Lung (tissue), 12 donors: Measurements from ENCODE around the gene ARRDC3. TPM values are rescaled to one million over a fixed set of nuclear protein-coding genes. Genes with fewer than 3 reads are reported as not detected.
"Not testable (repeated sequence)": the region's sequence is repeated elsewhere in the genome, so short reads cannot be mapped to it uniquely, and the experiment has no call there.

Source experiments
- ATAC-seq: fragments of 200-7000 bp; cut with Tn5 transposase; one replicate; pipeline ENCODE4 v1.9.1; 2020; ENCODE audit warnings: moderate number of reproducible peaks; ENCODE audit not compliant: insufficient read depth, low FRiP score
- DNase-seq, 3 donors: peaks; one replicate each; pipeline ENCODE4 v3.0.0-alpha.2; 2013 to 2017
- H3K27ac ChIP-seq, 2 donors: one replicate each; pipeline ENCODE4 v1.5.1; 2013; ENCODE audit warnings: mild to moderate bottlenecking in 2 of 2, moderate library complexity in 2 of 2, control low read depth in 1 of 2, inconsistent platforms in 1 of 2, low read depth in 1 of 2, low read length in 1 of 2
- H3K27me3 ChIP-seq, 3 donors: one replicate each; pipeline ENCODE4 v1.5.1; 2013; ENCODE audit warnings: low read length in 2 of 3; ENCODE audit not compliant: control insufficient read depth in 3 of 3, insufficient read depth in 3 of 3
- H3K36me3 ChIP-seq, 4 donors: one replicate each; pipeline ENCODE4 v1.5.1; 2013; ENCODE audit warnings: low read length in 4 of 4, mild to moderate bottlenecking in 1 of 4, moderate library complexity in 1 of 4; ENCODE audit not compliant: control insufficient read depth in 4 of 4, insufficient read depth in 4 of 4
- H3K4me1 ChIP-seq, 5 donors: one replicate each; pipeline ENCODE4 v1.5.1; 2013; ENCODE audit warnings: low read length in 5 of 5, mild to moderate bottlenecking in 2 of 5, moderate library complexity in 1 of 5; ENCODE audit not compliant: control insufficient read depth in 5 of 5, insufficient read depth in 5 of 5
- H3K4me3 ChIP-seq: one replicate; pipeline ENCODE4 v1.5.1; 2013; ENCODE audit warnings: mild to moderate bottlenecking, control low read depth, moderate library complexity
- H3K9ac ChIP-seq, 2 donors: one replicate each; pipeline ENCODE4 v1.5.1; 2013; ENCODE audit warnings: low read length in 2 of 2, control low read depth in 1 of 2; ENCODE audit not compliant: insufficient read depth in 1 of 2
- H3K9me3 ChIP-seq, 4 donors: one replicate each; pipeline ENCODE4 v1.5.1; 2013; ENCODE audit warnings: low read length in 3 of 4, mild to moderate bottlenecking in 1 of 4, moderate library complexity in 1 of 4; ENCODE audit not compliant: control insufficient read depth in 4 of 4, insufficient read depth in 3 of 4
- CTCF ChIP-seq: IDR thresholded peaks from 2 replicates; pipeline ENCODE4 v1.5.1; 2012; ENCODE audit warnings: mild to moderate bottlenecking; ENCODE audit errors: control extremely low read depth, extremely low read depth
- WGBS, 2 donors: extraction: QIAGEN DNeasy Blood & Tissue Kit; methylation state at CpG; one replicate each; pipeline ENCODE4 v1.1.7; 2013; 5-methylcytosine and 5-hydroxymethylcytosine counted together
- polyA plus RNA-seq, 2 donors: library from polyadenylated mRNA; stranded (reverse); fragments of 200-250 nt; gene quantifications; one replicate each; pipeline ENCODE4 v1.2.1, GENCODE V29; 2013
- total RNA-seq, 2 donors: library from RNA; depleted of rRNA in 1 of 2; stranded (reverse); fragments of >200 nt in 1 of 2; gene quantifications; one replicate each; pipeline ENCODE4 v1.2.1, GENCODE V29; 2014 to 2021
- donor health status: control.
- donor health status: control.
- donor health status: Bipolar disorder and iron deficiency.
- donor health status: healthy.
- donor health status: DM: yes; HTN: yes; CAD: no.

ARRDC3 gene
- total and polyA plus RNA-seq, 4 donors = 26.0 to 455 (median 77.3) TPM

GRCh38 chr5:91352831-91353695 is 30.1 kb downstream of the ARRDC3 start:
- no peak overlapping the region for H3K27ac ChIP-seq
- H3K36me3 ChIP-seq = no peaks in the 10 kb centered on the region
- no peaks in the 10 kb centered on the region for H3K27me3 ChIP-seq
- TF ChIP-seq CTCF = no peak
- H3K9me3 ChIP-seq = peaks cover 0 to 4% (median 0%) of the 10 kb centered on the region in 4 donors
- H3K4me1 ChIP-seq = peaks cover 0 to 2% (median 0%) of the 10 kb centered on the region in 5 donors
- WGBS, 2 donors = 88% methylated on average over 9 of the region's 9 CpGs
- no peak for ATAC-seq
- no peak for DNase-seq
- H3K9ac ChIP-seq = no peak overlapping the region
- no peak overlapping the region for H3K4me3 ChIP-seq

GRCh38 chr5:91345461-91345860 is 37.7 kb downstream of the ARRDC3 start:
- Histone ChIP-seq H3K27ac (no peak overlapping the region), H3K9me3 (no peaks in the 10 kb centered on the region), H3K9ac (peak overlapping the region in 1 of 2 donors; percentile 38), H3K4me1 (no peaks in the 10 kb centered on the region), H3K4me3 (no peak overlapping the region), H3K36me3 (no peaks in the 10 kb centered on the region), H3K27me3 (no peaks in the 10 kb centered on the region)
- WGBS, 2 donors = 84 to 97% methylated on average over 5 of the region's 5 CpGs
- peak; percentile 18 to 93 (median 74) for DNase-seq
- ATAC-seq = no peak
- TF ChIP-seq CTCF = no peak

- H3K4me3 ChIP-seq, H3K27me3 ChIP-seq, H3K36me3 ChIP-seq, H3K4me1 ChIP-seq, H3K27ac ChIP-seq, DNase-seq, ATAC-seq, H3K9me3 ChIP-seq, H3K9ac ChIP-seq: not testable (repeated sequence)
- 97 to 98% methylated on average over 4 of the region's 4 CpGs for WGBS, 2 donors
These were observed 38.4 kb downstream of the ARRDC3 start for GRCh38 chr5:91344661-91345200.

- Histone ChIP-seq H3K36me3 (no peaks in the 10 kb centered on the region), H3K4me1 (no peaks in the 10 kb centered on the region), H3K4me3 (no peak overlapping the region), H3K27ac (no peak overlapping the region), H3K9me3 (no peaks in the 10 kb centered on the region), H3K27me3 (no peaks in the 10 kb centered on the region), H3K9ac (no peak overlapping the region)
- WGBS, 2 donors = 82 to 90% methylated on average over 2 of the region's 2 CpGs
- TF ChIP-seq CTCF = no peak
- no peak for DNase-seq
- no peak for ATAC-seq
These were observed 39.2 kb downstream of the ARRDC3 start for GRCh38 chr5:91343916-91344315.

GRCh38 chr5:91342931-91343330 is 40.2 kb downstream of the ARRDC3 start:
- 96 to 100% methylated on average over 29 of the region's 29 CpGs for WGBS, 2 donors
- not testable (repeated sequence) for H3K9me3 ChIP-seq, H3K27ac ChIP-seq, ATAC-seq, H3K4me1 ChIP-seq, H3K27me3 ChIP-seq, H3K9ac ChIP-seq, DNase-seq, H3K4me3 ChIP-seq, H3K36me3 ChIP-seq
